GM19328 (cell line): Measurements from ENCODE around the gene SON.
"Not testable (repeated sequence)": the region's sequence is repeated elsewhere in the genome, so short reads cannot be mapped to it uniquely, and the experiment has no call there.

Experiments used
- ATAC-seq: cut with Tn5 transposase; IDR thresholded peaks from one replicate; pipeline ENCODE4 v1.9.1; 2021; ENCODE audit warnings: mild to moderate bottlenecking, moderate library complexity; ENCODE audit not compliant: unreplicated experiment

The SON gene, protein sequence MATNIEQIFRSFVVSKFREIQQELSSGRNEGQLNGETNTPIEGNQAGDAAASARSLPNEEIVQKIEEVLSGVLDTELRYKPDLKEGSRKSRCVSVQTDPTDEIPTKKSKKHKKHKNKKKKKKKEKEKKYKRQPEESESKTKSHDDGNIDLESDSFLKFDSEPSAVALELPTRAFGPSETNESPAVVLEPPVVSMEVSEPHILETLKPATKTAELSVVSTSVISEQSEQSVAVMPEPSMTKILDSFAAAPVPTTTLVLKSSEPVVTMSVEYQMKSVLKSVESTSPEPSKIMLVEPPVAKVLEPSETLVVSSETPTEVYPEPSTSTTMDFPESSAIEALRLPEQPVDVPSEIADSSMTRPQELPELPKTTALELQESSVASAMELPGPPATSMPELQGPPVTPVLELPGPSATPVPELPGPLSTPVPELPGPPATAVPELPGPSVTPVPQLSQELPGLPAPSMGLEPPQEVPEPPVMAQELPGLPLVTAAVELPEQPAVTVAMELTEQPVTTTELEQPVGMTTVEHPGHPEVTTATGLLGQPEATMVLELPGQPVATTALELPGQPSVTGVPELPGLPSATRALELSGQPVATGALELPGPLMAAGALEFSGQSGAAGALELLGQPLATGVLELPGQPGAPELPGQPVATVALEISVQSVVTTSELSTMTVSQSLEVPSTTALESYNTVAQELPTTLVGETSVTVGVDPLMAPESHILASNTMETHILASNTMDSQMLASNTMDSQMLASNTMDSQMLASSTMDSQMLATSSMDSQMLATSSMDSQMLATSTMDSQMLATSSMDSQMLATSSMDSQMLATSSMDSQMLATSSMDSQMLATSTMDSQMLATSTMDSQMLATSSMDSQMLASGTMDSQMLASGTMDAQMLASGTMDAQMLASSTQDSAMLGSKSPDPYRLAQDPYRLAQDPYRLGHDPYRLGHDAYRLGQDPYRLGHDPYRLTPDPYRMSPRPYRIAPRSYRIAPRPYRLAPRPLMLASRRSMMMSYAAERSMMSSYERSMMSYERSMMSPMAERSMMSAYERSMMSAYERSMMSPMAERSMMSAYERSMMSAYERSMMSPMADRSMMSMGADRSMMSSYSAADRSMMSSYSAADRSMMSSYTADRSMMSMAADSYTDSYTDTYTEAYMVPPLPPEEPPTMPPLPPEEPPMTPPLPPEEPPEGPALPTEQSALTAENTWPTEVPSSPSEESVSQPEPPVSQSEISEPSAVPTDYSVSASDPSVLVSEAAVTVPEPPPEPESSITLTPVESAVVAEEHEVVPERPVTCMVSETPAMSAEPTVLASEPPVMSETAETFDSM (N-terminal part only)

GRCh38 chr21:33542640-33543504, at the start of gene SON:
TSS of gene SON (plus strand) at chr21:33543038. CDS start at chr21:33543093, 55 bp downstream.
- ATAC-seq: peak; percentile 93

DNA sequence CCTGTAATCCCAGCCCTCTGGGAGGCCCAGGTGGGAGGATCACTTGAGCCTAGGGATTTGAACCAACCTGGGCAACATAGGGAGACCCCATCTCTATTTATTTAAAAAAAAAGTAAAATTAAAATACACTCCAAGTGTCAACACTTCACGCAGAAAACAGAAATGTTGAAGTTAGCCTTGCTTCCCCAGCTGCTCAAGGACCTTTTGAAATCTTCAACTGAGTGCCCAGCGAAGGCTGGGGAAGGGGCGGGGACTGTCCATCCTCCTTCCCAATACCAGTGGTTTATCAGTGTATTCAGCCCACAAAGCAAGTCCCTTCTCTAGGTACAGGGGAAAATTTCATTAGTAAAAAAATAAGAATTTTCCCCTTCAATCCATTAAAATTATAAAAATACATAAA, 49.1 kb upstream of the SON start:
- no peak for ATAC-seq

DNA sequence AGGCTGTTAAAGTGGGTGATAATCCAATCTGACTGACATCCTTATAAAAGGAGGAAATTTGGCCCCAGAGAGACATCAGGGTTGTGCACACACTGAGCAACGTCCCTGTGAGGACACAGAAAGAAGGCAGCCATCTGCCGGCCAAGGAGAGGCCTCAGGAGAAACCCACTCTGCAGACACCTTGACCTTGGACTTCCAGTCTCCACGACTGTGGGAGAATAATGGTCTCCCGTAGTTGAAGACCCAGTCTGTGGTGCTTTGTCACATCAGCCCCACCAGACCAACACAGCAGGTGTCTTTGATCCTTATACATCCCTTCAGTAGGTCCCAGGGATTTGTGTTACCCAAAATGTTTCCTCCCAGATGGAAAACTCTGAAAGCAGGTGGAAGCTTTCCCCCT, 47.1 kb upstream of the SON start:
- ATAC-seq: no peak

GRCh38 chr21:33496345-33496744, 46.5 kb upstream of the SON start:
- ATAC-seq: no peak

DNA sequence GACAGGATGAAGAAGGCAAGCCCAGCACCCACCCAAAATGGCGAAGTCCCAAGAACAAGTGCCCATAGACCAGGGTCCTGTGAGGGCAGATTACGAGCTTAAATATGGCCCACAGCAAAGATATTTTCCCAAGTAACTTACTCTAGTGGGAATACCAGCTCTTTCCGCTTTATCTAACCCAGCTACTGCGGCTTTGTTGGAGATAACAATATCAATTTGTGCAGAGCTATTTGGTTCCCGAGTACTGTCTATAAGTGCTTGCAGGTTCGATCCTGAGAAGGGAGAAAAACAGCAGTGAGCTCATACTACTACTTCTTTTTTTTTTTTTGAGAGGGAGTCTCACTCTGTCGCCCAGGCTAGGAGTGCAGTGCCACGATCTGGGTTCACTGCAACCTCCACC, 37.0 kb upstream of the SON start:
- ATAC-seq: no peak

DNA sequence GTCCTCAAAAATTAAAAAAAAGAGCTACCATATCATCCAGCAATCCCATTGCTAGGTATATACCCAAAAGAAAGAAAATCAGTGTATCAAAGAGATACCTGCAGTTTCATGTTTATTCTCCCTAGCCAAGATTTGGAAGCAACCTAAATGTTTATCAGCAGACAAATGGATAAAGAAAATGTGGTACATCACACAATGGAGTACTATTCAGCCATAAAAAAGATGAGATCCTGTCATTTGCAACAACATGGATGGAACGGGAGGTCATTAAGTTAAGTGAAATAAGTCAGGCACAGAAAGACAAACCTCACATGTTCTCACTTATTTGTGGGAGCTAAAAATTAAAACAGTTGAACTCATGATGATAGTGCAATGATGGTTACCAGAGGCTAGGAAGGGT, 35.8 kb upstream of the SON start:
- ATAC-seq: not testable (repeated sequence)

DNA sequence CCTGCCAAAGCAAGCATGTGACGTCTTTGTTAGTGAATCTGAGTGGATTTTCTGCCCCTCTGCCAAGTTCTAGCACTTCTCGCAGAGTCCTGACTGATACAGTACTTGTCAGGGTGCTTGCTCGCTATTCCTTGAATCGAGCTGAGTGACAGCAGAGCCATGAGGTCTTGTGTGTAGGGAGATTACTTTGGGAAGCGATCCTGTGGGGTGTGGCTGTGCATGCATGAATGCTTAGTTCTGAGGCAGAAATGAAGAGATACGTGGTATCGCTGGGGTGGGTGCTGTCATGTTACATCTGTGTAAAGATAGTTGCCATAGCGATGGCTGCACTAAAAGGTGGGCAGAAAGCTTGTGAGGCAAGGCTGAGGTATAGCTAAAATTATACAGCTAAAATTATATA, 32.0 kb upstream of the SON start:
- ATAC-seq: no peak

DNA sequence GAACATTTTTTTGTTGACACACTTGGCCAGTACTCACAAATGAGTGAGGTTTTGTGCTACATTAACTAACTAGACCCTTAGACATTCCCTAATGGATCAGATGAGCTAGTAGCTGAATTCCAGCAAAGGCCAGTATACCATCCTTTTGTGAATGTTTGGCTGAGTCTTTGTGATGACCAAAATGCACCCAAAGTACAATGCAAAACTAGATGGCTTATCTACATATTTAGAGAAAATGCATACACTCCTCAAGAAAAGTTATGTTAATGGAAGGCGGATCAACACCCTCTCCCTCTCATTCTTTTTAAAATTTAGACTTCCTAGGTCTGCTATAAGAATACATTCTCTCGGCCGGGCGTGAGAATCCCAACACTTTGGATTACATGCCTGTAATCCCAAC, 31.2 kb upstream of the SON start:
- no peak for ATAC-seq

- no peak for ATAC-seq
Observed at GRCh38 chr21:33512481-33512880, 30.4 kb upstream of the SON start.

DNA sequence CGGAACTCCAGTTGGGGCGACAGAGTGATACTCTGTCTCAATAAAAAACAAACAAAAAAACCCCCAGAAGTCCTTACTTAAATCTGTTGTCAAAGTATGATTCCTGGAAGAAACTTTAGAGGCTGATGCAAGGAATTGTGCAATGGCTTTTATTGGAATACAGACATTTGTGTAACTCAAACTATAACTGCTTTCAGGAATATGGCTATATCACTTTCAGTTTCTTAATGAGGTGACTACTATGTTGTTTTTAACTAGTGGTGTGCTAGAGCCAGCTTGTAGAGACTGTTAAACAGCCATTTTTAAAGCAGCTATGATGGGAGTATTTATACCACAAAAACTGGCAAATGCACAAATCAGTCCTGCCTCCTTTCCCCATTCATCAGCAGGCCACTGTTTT, 28.6 kb upstream of the SON start:
- no peak for ATAC-seq

- no peak for ATAC-seq
Observed at GRCh38 chr21:33518899-33519298, 23.9 kb upstream of the SON start.

- ATAC-seq: no peak
Observed at GRCh38 chr21:33522297-33522952, 20.4 kb upstream of the SON start.

DNA sequence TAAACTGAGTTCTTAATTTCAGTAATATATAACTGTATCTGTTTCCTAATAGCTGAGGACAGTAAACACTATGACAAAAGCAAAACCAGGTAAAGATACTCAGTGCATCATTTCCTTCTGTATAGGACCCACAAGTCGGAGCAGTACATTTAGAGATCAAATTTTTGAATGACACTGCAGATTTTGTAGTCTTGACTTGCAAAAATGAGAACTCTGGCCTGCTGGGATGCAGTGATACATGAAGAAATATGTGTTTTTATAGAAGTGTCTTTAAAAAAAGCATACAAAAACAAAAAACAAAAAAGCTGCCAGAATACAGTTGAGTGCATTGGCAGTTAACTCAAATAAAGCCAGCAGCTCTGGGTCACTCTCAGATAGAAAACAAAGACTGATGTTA, 19.9 kb upstream of the SON start:
- ATAC-seq: no peak

- ATAC-seq: no peak
Observed at GRCh38 chr21:33531007-33531406, 11.8 kb upstream of the SON start.

- ATAC-seq: no peak
Observed at GRCh38 chr21:33537212-33537611, 5.6 kb upstream of the SON start.

GRCh38 chr21:33539616-33540015, 3.2 kb upstream of the SON start:
- ATAC-seq: no peak

- ATAC-seq: no peak
Observed at GRCh38 chr21:33540711-33541104, 2.1 kb upstream of the SON start.

DNA sequence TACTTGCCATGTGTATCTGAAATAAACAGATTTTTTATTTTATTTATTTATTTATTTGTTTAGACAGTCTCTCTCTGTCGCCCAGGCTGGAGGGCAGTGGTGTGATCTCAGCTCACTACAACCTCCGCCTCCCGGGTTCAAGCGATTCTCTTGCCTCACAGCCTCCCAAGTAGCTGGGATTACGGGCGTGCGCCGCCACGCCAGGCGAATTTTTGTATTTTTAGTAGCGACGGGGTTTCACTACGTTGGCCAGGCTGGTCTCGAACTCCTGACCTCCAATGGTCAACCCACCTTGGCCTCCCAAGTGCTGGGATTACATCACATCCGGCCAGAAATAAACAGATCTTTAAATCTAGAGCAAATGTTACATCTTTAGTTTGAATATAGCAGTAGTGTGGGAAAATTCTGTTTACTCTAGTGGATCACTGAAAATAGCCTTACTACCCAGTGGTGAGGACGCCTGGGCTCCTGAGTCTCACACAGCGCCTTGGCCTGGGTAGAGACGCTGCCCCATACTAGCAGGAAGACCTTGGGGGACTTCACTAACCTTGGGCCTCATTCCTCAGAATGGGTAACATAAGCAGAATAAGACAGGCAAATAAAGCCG, 1.6 kb upstream of the SON start:
- ATAC-seq: no peak
